HG03521 (cell line): ENCODE results near the gene CDH7.

Experiments
- ATAC-seq: cut with Tn5 transposase; IDR thresholded peaks from one replicate; pipeline ENCODE4 v1.9.1; 2021; ENCODE audit warnings: mild to moderate bottlenecking, moderate library complexity; ENCODE audit not compliant: unreplicated experiment

The CDH7 gene

GRCh38 chr18:65762556-65762955 is 11.7 kb downstream of the CDH7 start:
- no peak for ATAC-seq

- no peak for ATAC-seq
Measured at GRCh38 chr18:65767406-65767805, 16.6 kb downstream of the CDH7 start.

GRCh38 chr18:65768120-65768778 is 17.4 kb downstream of the CDH7 start:
- no peak for ATAC-seq

- ATAC-seq: no peak
Measured at GRCh38 chr18:65769652-65770051, 18.8 kb downstream of the CDH7 start.

GRCh38 chr18:65786474-65786873 is 35.7 kb downstream of the CDH7 start:
- ATAC-seq: no peak

GRCh38 chr18:65788373-65788772 is 37.6 kb downstream of the CDH7 start:
- no peak for ATAC-seq

GRCh38 chr18:65790604-65791003 is 39.8 kb downstream of the CDH7 start:
- no peak for ATAC-seq

- no peak for ATAC-seq
Measured at GRCh38 chr18:65791719-65792118, 40.9 kb downstream of the CDH7 start.

- ATAC-seq: no peak
Measured at GRCh38 chr18:65792456-65793074, 41.8 kb downstream of the CDH7 start.

- ATAC-seq: no peak
Measured at GRCh38 chr18:65808759-65809158, 57.9 kb downstream of the CDH7 start.

GRCh38 chr18:65811307-65811706 is 60.5 kb downstream of the CDH7 start:
- no peak for ATAC-seq

- no peak for ATAC-seq
Measured at GRCh38 chr18:65815506-65815905, 64.7 kb downstream of the CDH7 start.

- ATAC-seq: no peak
Measured at GRCh38 chr18:65817178-65817577, 66.4 kb downstream of the CDH7 start.

- ATAC-seq: no peak
Measured at GRCh38 chr18:65821911-65822310, 71.1 kb downstream of the CDH7 start.

GRCh38 chr18:65822826-65823225 is 72.0 kb downstream of the CDH7 start:
- ATAC-seq: no peak

- no peak for ATAC-seq
Measured at GRCh38 chr18:65827444-65827843, 76.6 kb downstream of the CDH7 start.

GRCh38 chr18:65835881-65836280 is 85.1 kb downstream of the CDH7 start:
- ATAC-seq: no peak

- ATAC-seq: no peak
Measured at GRCh38 chr18:65846107-65846506, 95.3 kb downstream of the CDH7 start.

GRCh38 chr18:65852273-65852672 is 101.5 kb downstream of the CDH7 start:
- ATAC-seq: no peak

GRCh38 chr18:65859075-65859474 is 108.3 kb downstream of the CDH7 start:
- ATAC-seq: no peak

- no peak for ATAC-seq
Measured at GRCh38 chr18:65869527-65869926, 118.7 kb downstream of the CDH7 start.

- no peak for ATAC-seq
Measured at GRCh38 chr18:65876310-65876709, 125.5 kb downstream of the CDH7 start.

- ATAC-seq: no peak
Measured at GRCh38 chr18:65897292-65897691, 146.5 kb downstream of the CDH7 start.
